Melanocyte of skin (primary cell): ENCODE results near the gene SSX4. TPM values are rescaled to one million over a fixed set of nuclear protein-coding genes. Genes with fewer than 3 reads are reported as not detected.

Source experiments
- small RNA-seq, 2 donors: library from RNA; depleted of rRNA; stranded (forward); fragments of <200 nt; gene quantifications; one replicate each; pipeline ENCODE3, GENCODE V24; 2012
- total RNA-seq, 2 donors: library from RNA; depleted of rRNA; stranded (reverse); fragments of >200 nt; gene quantifications; 2 replicates each; pipeline ENCODE4 v1.2.3, GENCODE V29; 2012

Gene SSX4
- under 1 TPM in 1 of 2 donors, not detected in 1; under 0.01 TPM for total RNA-seq

GRCh38 chrX:48383239-48383638, at the start of gene SSX4:
Gene SSX4 (plus strand): TSS chrX:48383539. CDS start chrX:48384054, 515 bp downstream.

GRCh38 chrX:48356315-48357094, 26.8 kb upstream of the SSX4 start, which contains the start of gene SSX3:
Gene SSX3 (minus strand): TSS chrX:48356703. CDS start chrX:48355249, 1,454 bp downstream.

GRCh38 chrX:48411860-48412259, 28.5 kb downstream of the SSX4 start, which contains the start of gene SSX4B:
Gene SSX4B (minus strand): TSS chrX:48411960. CDS start chrX:48411372, 588 bp downstream.

Small RNAs within 50 kb of the gene (small RNA-seq; reads per million reads assigned to genes)
- gene AL606490.4 (0 reads per million in 2 donors), gene AL606490.7 (0 reads per million in 2 donors), gene AL606490.9 (0 reads per million in 2 donors)

Other genes starting within 250 kb of the SSX4 start
- not detected for gene SSX5, start 186.7 kb upstream of the SSX4 start, total RNA-seq
- gene SSX1, start 128.1 kb upstream of the SSX4 start, total RNA-seq = under 1 TPM; under 0.01 to 0.34 TPM
- gene SSX3, start 26.8 kb upstream of the SSX4 start, total RNA-seq = not detected
- gene SSX4B, start 28.4 kb downstream of the SSX4 start, total RNA-seq = under 1 TPM in 1 of 2 donors, not detected in 1; under 0.01 TPM
- under 1 TPM; 0.34 to 0.67 TPM for gene SLC38A5, start 86.7 kb downstream of the SSX4 start, total RNA-seq
- gene FTSJ1, start 92.7 kb downstream of the SSX4 start, total RNA-seq = 10 to 100 TPM; 39.2 to 49.6 TPM
- 1 to 10 TPM; 6.5 to 7.7 TPM for gene PORCN, start 125.5 kb downstream of the SSX4 start, total RNA-seq
- 100 to 1,000 TPM; 131 to 232 TPM for gene EBP, start 138.3 kb downstream of the SSX4 start, total RNA-seq
- gene TBC1D25, start 156.2 kb downstream of the SSX4 start, total RNA-seq = 1 to 10 TPM; 4.3 to 8.3 TPM
- gene RBM3, start 190.9 kb downstream of the SSX4 start, total RNA-seq = 100 to 1,000 TPM; 120 to 136 TPM
- gene WDR13, start 214.0 kb downstream of the SSX4 start, total RNA-seq = 10 to 100 TPM; 52.6 to 69.9 TPM